Subcutaneous preadipocyte (primary cell): Measurements from ENCODE around the gene SLC39A8. TPM values are rescaled to one million over a fixed set of nuclear protein-coding genes. Genes with fewer than 3 reads are reported as not detected.

ENCODE experiments used
- small RNA-seq: library from RNA; depleted of rRNA; stranded (forward); fragments of <200 nt; gene quantifications from one replicate; pipeline ENCODE3, GENCODE V24; 2012
- total RNA-seq: library from RNA; depleted of rRNA; stranded (reverse); fragments of >200 nt; gene quantifications from 2 replicates; pipeline ENCODE4 v1.2.3, GENCODE V29; 2012

Gene SLC39A8
- 8.8 and 9.6 TPM in 2 replicates for total RNA-seq

GRCh38 chr4:102344954-102345794, at the start of gene SLC39A8:
TSS of gene SLC39A8 (minus strand) at chr4:102345482. CDS start at chr4:102344662, 820 bp downstream.

Small RNAs within 50 kb of the gene (small RNA-seq; reads per million reads assigned to genes)
- gene RN7SL728P = not detected

Other genes starting within 250 kb of the SLC39A8 start
- gene NFKB1, start 155.9 kb upstream of the SLC39A8 start, total RNA-seq = 20.9 and 34.8 TPM in 2 replicates